Stimulated activated CD8-positive, alpha-beta memory T cell treated with anti-CD3 and anti-CD28 coated beads, Interleukin-15, amount 100 ng/mL, for 48 hours (primary cell): ENCODE results near the gene DEFB126.
"Not testable (repeated sequence)": the region's sequence is repeated elsewhere in the genome, so short reads cannot be mapped to it uniquely, and the experiment has no call there.

Experiments used
- DNase-seq, 2 donors: peaks; one replicate each; pipeline ENCODE4 v3.0.0-alpha.2; 2020; ENCODE audit warnings: low read depth in 2 of 2

Gene DEFB126

GRCh38 chr20:142290-142689 lies at the start of gene DEFB126:
Gene DEFB126, plus strand, starts transcription at chr20:142590. Its CDS starts 39 bp downstream, at chr20:142629.
- DNase-seq: no peak

- DNase-seq: no peak
These were observed 48.7 kb upstream of the DEFB126 start for GRCh38 chr20:93641-94040.

GRCh38 chr20:95215-95614 lies 47.2 kb upstream of the DEFB126 start:
- DNase-seq: no peak

GRCh38 chr20:97691-98090 lies 44.7 kb upstream of the DEFB126 start:
- not testable (repeated sequence) for DNase-seq

DNA sequence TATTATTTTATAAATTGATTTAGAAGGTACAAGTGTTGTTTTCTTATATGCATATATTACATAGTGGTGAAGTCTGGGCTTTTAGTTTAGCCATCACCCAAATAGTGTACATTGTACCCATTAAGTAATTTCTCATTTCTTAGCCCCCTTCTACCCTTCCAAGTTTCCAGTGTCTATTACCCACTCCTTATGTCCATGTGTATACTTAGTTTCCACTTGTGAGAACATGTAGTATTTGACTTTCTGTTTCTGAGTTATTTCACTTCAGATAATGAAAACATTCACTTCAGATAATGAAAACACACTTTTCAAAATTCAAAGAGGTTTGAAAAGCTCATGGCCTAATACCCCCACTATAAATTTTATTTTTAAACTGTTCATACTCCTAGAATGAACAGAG lies 40.4 kb upstream of the DEFB126 start:
- DNase-seq: no peak

- DNase-seq: no peak
These were observed 38.9 kb upstream of the DEFB126 start for GRCh38 chr20:103456-103855.

GRCh38 chr20:112396-112795 lies 30.0 kb upstream of the DEFB126 start:
- no peak for DNase-seq

- no peak for DNase-seq
These were observed 24.9 kb upstream of the DEFB126 start for GRCh38 chr20:117518-117917.

- not testable (repeated sequence) for DNase-seq
These were observed 12.5 kb upstream of the DEFB126 start for GRCh38 chr20:129786-130323.

DNA sequence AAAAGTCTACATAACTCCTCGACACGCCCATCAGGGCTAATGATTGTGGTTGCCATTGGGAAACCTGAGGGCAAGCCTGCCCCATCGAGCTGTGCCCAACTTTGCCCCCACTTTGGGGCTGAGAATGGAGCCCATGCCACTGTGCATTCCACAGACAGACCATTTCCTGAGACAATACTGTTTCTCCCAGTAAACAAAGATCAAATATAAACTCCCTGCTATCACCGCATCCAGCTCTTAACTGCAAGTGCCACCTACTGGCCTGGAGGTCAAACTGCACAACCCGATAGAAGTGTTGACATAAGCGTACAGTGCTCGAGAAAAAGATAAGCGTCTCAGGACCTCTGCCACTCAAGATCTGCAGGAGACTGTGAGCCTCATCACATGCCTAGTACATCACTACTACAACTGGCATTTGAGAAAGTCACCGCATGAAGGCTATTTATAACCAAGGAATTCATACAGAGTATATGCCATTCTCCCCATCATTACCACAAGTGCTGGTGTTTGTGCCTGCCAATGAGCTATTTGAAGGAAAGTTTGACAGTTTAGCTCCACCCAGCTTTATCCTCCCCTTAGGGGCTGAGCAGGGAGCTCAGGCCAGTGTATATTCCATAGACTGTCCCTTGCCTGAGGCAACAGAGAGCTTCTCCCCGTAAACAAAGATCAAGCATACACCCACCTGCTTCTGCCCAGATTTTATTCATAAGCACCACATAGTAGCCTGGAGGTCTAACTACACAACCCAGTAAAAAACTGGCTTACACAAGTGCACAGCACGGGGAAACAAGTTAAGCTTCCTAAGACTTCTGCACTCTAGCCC lies 4.5 kb upstream of the DEFB126 start:
- DNase-seq: no peak

DNA sequence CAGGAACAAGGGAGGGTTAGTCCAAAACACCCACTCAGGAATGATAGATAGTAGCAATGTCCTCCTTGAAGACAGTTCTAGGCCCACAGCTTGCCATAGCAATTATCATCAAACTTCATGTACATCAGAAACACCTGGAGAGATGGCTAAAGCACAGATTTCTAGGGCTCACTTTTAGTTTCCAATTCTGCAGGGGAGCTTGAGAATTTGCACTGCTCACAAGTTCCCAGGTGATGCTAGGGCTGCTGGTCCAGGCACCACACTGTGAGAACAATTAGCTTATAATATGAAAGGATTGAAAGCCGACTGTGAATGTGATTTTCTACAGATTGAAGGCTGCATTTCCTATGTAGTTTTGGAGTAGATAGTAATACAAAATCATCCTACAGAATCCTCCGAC lies 3.5 kb downstream of the DEFB126 start:
- DNase-seq: no peak

DNA sequence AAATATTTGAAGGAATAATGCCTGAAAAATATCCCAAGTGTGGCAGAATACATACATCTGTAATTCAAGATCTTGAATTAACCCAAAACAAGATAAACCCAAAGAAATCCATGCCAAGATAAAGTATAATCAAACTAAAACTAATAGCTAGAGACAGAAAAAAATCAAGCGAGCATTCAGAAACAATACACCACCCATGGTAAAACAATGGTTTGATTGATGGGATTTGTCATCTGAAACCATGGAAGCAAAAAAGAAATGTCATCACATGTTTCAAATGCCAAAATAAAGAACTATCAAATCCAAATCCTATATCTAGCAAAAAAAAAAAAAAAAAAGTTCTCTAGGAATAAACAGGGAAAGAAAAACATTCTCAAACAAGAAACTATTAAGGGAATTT lies 9.7 kb downstream of the DEFB126 start:
- DNase-seq: no peak

GRCh38 chr20:157154-157553 lies 14.8 kb downstream of the DEFB126 start, which contains the start of gene DEFB127:
Gene DEFB127, plus strand, starts transcription at chr20:157454. Its CDS starts 91 bp downstream, at chr20:157545.
- no peak for DNase-seq

DNA sequence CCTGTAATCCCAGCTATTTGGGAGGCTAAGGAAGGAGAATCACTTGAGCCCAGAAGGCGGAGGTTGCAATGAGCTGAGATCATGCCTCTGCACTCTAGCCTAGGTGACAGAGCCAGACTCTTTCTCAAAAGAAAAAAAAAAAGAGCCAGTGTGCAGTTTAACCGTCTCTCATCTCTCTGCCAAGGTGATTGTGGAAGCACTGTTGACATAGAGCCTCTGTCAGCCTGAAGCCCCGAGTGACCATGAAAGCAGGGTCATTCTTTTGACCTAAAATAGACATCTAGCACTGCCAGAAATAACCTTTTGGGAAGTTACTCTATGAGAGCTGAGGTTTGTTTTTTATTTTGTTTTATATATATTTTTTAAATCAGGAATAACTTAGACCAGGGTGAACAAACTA lies 22.2 kb downstream of the DEFB126 start:
- no peak for DNase-seq

DNA sequence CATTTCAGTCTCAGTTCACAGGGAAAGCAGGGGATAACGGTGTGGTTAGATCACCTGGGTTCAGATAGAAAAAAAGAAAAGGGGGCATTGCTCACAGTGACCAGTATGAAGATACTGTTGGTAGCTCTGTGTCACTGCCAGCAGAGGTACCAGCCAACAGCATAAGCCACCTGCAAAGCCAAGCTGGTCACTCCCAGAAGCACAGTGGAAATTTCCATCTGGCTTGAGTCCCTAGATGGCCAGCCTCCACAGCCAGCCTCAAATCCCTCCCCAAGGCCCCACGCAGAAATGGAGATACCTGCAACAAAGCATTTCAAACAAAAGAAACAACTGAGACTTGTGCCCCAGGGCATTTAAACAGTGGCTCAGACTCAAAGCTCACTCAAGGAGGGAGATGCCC lies 26.5 kb downstream of the DEFB126 start:
- DNase-seq: no peak

DNA sequence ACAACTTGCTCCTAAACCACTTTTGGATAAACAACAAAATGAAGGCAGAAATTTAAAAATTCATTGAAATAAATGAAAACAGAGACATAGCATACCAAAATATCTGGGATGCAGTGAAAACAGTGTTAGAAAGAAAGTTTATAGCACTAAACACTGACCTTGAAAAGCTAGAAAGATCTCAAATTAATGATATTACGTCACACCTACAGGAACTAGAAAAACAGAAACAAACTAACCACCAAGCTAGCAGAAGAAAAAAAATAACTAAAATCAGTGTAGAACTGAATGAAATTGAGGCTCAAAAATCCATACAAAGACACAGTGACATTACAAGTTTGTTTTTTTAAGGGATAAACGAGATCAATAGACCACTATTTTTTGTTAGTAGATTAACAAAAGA lies 41.9 kb downstream of the DEFB126 start:
- DNase-seq: no peak

GRCh38 chr20:187733-188132 lies 45.3 kb downstream of the DEFB126 start:
- DNase-seq: no peak

DNA sequence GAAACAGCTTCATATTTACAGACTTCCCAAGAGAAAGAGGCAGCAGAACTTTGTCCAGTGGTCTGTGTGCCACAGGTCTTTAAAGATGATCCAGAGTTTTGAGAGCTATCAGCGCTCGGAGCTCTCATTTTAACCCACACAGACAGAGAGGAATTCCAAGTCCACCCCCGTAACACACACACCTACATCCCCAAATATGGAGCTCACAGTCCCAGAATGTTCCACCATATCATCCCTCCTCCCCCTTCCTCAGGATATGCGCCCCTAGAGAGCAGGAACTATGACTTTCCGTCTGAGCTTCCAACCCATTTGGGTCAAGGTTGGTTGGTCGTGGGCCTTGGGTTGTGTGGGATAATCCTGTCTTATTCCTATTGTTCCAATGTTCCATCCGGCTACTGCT lies 47.2 kb downstream of the DEFB126 start, which contains the start of gene DEFB128:
Gene DEFB128, minus strand, starts transcription at position 101 of the 400 bp plus-strand sequence. Its CDS starts 88 bp downstream, at position 13.
- DNase-seq: no peak
